Right lobe of liver (tissue), 4 donors: ENCODE data around the gene SERPINB10.

ENCODE experiments used
- POLR2A ChIP-seq: fragments of 450-650 bp; IDR thresholded peaks from one replicate; pipeline ENCODE4 v1.6.1; 2017; ENCODE audit warnings: antibody characterized with exemption, mild to moderate bottlenecking
- TF ChIP-seq, protein P1 (sequence below), 4 donors: fragments of 200-600 bp in 3 of 4; fragments of 450-650 bp in 1 of 4; IDR thresholded peaks; one replicate each; pipeline versions ENCODE4 v1.5.1 to v1.8.0; 2016 to 2022; ENCODE audit warnings: antibody characterized with exemption in 4 of 4, mild to moderate bottlenecking in 2 of 4
- donor health status: DM: no; HTN: no; CAD: no.
- donor health status: DM: no; HTN: no; CAD: no.
- donor health status: DM: no; HTN: yes; CAD: no.

DNA sequence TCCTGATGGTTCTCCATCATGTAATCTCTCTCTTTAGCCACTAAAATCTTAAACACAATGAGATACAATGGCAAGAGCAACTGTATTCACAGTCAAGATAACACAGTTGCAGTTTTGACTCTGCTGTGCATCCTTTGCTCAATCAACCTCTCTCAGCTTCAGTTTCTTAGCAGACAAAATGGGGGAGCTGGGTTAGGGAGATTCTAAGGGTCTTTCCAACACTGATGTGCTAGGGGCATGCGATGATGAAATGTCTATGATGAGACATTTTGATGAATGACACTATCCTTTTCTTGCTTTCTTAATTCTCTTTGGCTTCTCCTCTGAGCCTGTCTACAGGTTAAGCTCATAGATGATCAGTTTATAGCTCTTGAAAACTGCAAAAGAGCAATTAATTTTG, 1.1 kb downstream of the SERPINB10 start:
- TF ChIP-seq, protein P1, sequence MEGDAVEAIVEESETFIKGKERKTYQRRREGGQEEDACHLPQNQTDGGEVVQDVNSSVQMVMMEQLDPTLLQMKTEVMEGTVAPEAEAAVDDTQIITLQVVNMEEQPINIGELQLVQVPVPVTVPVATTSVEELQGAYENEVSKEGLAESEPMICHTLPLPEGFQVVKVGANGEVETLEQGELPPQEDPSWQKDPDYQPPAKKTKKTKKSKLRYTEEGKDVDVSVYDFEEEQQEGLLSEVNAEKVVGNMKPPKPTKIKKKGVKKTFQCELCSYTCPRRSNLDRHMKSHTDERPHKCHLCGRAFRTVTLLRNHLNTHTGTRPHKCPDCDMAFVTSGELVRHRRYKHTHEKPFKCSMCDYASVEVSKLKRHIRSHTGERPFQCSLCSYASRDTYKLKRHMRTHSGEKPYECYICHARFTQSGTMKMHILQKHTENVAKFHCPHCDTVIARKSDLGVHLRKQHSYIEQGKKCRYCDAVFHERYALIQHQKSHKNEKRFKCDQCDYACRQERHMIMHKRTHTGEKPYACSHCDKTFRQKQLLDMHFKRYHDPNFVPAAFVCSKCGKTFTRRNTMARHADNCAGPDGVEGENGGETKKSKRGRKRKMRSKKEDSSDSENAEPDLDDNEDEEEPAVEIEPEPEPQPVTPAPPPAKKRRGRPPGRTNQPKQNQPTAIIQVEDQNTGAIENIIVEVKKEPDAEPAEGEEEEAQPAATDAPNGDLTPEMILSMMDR (IDR thresholded peaks at IDR 0.05), result no peak
- no peak for TF ChIP-seq POLR2A
